ENCODE measurements around the gene C19orf67.

- no peak for TF ChIP-seq CTCF (IDR thresholded peaks at IDR 0.05)
- no peak for TF ChIP-seq POLR2A (IDR thresholded peaks at IDR 0.05)
Observed at GRCh38 chr19:14113762-14114414, 28.3 kb upstream of the C19orf67 start.
